Spinal cord (tissue), 10 donors: ENCODE measurements around the gene CA14. TPM values are rescaled to one million over a fixed set of nuclear protein-coding genes. Genes with fewer than 3 reads are reported as not detected.
"Not testable (repeated sequence)": the region's sequence is repeated elsewhere in the genome, so short reads cannot be mapped to it uniquely, and the experiment has no call there.

ENCODE experiments used
- DNase-seq, 6 donors: peaks; one replicate each; pipeline versions ENCODE4 v3.0.0 to v3.0.0-alpha.2; 2013 to 2015; ENCODE audit warnings: low spot score in 6 of 6, low read depth in 4 of 6
- H3K27ac ChIP-seq: one replicate; pipeline ENCODE4 v1.5.1; 2013; ENCODE audit warnings: low read depth, low read length, control low read depth
- H3K27me3 ChIP-seq: one replicate; pipeline ENCODE4 v1.6.1; 2013; ENCODE audit warnings: low read length; ENCODE audit not compliant: control insufficient read depth, insufficient read depth
- H3K36me3 ChIP-seq: one replicate; pipeline ENCODE4 v1.6.1; 2013; ENCODE audit warnings: low read length; ENCODE audit not compliant: control insufficient read depth, insufficient read depth
- H3K4me1 ChIP-seq: one replicate; pipeline ENCODE4 v1.6.1; 2013; ENCODE audit warnings: low read length; ENCODE audit not compliant: control insufficient read depth, insufficient read depth
- H3K4me3 ChIP-seq: one replicate; pipeline ENCODE4 v1.5.1; 2013; ENCODE audit warnings: low read depth, low read length, control low read depth
- H3K9me3 ChIP-seq: one replicate; pipeline ENCODE4 v1.6.1; 2013; ENCODE audit warnings: low read length; ENCODE audit not compliant: control insufficient read depth, insufficient read depth
- WGBS: methylation state at CpG from one replicate; pipeline ENCODE4 v1.1.5; 2013; ENCODE audit warnings: missing lambda C conversion rate; ENCODE audit not compliant: insufficient coverage; 5-methylcytosine and 5-hydroxymethylcytosine counted together
- long read RNA-seq, 4 donors: transcript quantifications; one replicate each; lab custom pipeline, GENCODE V29; 2026
- polyA plus RNA-seq, 2 donors: library from polyadenylated mRNA; unstranded; fragments of 120-200 nt; gene quantifications; one replicate each; pipeline ENCODE4 v1.2.1, GENCODE V29; 2013; ENCODE audit not compliant: insufficient read length in 2 of 2
- total RNA-seq, 2 donors: library from RNA; depleted of rRNA in 1 of 2; stranded (reverse); fragments of 120-200 nt in 1 of 2; fragments of >200 nt in 1 of 2; gene quantifications; one replicate each; pipeline versions ENCODE4 v1.2.3 to v1.2.4, GENCODE V29; 2013 to 2014
- donor health status: healthy.

Gene CA14
- total RNA-seq (10 to 100 TPM; 11.1 to 33.7 TPM), polyA plus RNA-seq (10 to 100 TPM; 41.5 to 55.1 TPM)
- long read RNA-seq, donor 1, partial matches to known transcripts = 79 of 79 reads
- long read RNA-seq, donor 1, other reads (novel, unspliced or antisense) = 0 of 79 reads
- long read RNA-seq, donor 2, partial matches to known transcripts = 22 of 32 reads
- long read RNA-seq, donor 2, other reads (novel, unspliced or antisense) = 10 of 32 reads
- long read RNA-seq, donor 3, partial matches to known transcripts = 0 of 2 reads
- long read RNA-seq, donor 3, other reads (novel, unspliced or antisense) = 0 of 2 reads
- long read RNA-seq, donor 4, partial matches to known transcripts = 78 of 135 reads
- long read RNA-seq, donor 4, other reads (novel, unspliced or antisense) = 56 of 135 reads

DNA sequence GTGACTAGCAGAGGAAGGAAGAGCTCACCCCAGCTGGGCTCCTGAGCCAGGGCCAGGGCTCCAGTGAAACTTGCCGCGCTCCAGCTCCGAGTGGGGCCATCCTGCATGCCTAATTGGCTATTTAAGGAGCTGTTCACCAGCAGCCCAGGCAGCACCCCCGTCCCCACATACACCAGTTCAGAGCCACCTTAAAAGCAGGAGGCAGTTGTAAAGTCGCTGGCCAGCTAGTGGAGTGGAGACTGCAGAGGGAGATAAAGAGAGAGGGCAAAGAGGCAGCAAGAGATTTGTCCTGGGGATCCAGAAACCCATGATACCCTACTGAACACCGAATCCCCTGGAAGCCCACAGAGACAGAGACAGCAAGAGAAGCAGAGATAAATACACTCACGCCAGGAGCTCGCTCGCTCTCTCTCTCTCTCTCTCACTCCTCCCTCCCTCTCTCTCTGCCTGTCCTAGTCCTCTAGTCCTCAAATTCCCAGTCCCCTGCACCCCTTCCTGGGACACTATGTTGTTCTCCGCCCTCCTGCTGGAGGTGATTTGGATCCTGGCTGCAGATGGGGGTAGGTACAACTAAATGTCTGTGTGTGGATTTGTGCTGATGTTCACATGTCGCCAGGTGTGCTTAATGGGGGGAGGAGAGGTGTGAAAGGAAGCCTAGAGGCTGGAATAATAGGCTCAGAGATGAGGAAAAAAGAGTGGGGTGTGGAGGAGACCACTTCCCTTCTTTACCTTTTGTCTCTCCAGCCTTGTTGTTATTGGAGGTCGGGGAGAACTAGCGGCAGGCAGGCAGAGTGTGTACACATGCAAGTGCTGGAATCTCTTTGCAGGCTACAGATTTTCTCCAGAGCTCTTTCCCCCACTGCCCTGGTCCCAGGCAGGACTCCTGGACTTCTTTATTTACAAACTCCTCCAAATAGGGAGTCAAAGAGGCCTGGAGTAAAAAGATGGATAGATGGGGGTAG, at the start of gene CA14:
Gene CA14, plus strand, starts transcription at position 151 of the 962 bp plus-strand sequence. Its CDS starts 355 bp downstream, at position 506.
- peak within 1 kb of the TSS; percentile 54 for H3K4me3 ChIP-seq
- DNase-seq = peak in 3 of 6 donors; percentile 38 to 89 (median 81)
- H3K27ac ChIP-seq = peak within 1 kb of the TSS; percentile 90

DNA sequence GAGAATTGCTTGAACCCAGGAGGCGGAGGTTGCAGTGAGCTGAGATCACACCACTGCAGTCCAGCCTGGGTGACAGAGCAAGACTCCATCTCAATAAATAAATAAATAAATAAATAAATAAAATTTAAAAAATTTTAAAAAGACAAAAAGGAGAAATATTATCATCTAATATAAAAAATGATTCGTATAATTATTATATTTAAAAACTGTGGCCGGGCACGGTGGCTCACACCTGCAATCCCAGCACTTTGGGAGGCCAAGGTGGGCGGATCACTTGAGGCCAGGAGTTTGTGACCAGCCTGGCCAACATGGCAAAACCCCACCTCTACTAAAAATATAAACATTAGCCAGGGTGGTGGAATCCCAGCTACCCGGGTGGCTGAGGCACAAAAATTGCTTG, 49.1 kb upstream of the CA14 start:
- H3K9me3 ChIP-seq = not testable (repeated sequence)

More for the DNA sequence above, at the start of gene CA14:
- peaks cover 4% of the 10 kb centered on the region for H3K36me3 ChIP-seq
- H3K4me1 ChIP-seq = peaks cover 51% of the 10 kb centered on the region
- H3K9me3 ChIP-seq = no peaks in the 10 kb centered on the region
- WGBS = 12% methylated on average over 8 of the region's 13 CpGs
- no peaks in the 10 kb centered on the region for H3K27me3 ChIP-seq

DNA sequence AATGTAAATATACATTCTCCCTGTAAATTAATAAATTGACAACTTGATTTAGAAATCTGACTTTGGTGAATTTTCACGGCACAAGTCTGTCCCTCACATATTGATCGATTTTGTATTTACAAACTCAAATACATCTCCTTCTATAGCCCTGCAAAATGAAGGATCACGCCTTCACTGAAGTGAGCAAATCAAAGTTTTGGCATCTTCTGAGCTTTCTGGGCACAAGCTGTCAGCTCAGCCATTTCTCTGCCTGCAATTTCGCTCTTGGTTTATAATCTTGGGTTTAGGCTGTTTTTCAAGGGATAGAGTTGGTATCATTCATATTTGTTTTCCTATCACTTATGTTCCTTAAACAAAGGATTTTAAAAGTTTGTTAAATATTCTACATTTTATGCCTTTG, 47.5 kb upstream of the CA14 start:
- Histone ChIP-seq H3K4me3 (no peak overlapping the region), H3K36me3 (no peaks in the 10 kb centered on the region), H3K9me3 (no peaks in the 10 kb centered on the region), H3K27ac (no peak overlapping the region), H3K27me3 (no peaks in the 10 kb centered on the region), H3K4me1 (peaks cover 6% of the 10 kb centered on the region)
- DNase-seq = peak in 1 of 6 donors; percentile 1
- WGBS = 100% methylated on average over 2 of the region's 4 CpGs

More for the DNA sequence above, 49.1 kb upstream of the CA14 start:
- not testable (repeated sequence) for H3K27ac ChIP-seq, H3K36me3 ChIP-seq, DNase-seq, H3K4me1 ChIP-seq, H3K4me3 ChIP-seq, H3K27me3 ChIP-seq
- WGBS = no CpG with 5 or more reads among the region's 6 CpGs

DNA sequence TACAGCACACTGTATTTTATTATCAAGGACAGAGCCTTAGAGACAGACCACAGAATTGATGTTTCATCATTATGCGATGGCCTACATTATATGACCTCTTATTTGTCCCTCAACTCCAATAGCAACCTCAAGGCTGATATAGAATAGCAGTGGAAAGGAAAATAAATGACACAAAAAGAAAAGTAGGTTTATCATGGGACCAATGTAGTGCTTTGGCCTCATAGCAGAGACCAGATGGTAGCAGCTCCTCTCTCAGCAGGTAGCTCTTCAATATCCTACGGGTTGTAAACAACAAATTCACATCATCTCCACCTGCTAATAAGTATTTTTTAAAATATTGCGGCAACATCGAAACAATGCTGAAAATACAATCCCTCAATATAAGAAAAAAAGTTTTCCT, 46.9 kb upstream of the CA14 start:
- H3K27me3 ChIP-seq = no peaks in the 10 kb centered on the region
- H3K36me3 ChIP-seq = no peaks in the 10 kb centered on the region
- no peaks in the 10 kb centered on the region for H3K9me3 ChIP-seq
- no peak overlapping the region for H3K4me3 ChIP-seq
- WGBS = no CpG with 5 or more reads among the region's 4 CpGs
- peak in 1 of 6 donors; percentile 78 for DNase-seq
- H3K27ac ChIP-seq = no peak overlapping the region
- H3K4me1 ChIP-seq = peaks cover 6% of the 10 kb centered on the region

DNA sequence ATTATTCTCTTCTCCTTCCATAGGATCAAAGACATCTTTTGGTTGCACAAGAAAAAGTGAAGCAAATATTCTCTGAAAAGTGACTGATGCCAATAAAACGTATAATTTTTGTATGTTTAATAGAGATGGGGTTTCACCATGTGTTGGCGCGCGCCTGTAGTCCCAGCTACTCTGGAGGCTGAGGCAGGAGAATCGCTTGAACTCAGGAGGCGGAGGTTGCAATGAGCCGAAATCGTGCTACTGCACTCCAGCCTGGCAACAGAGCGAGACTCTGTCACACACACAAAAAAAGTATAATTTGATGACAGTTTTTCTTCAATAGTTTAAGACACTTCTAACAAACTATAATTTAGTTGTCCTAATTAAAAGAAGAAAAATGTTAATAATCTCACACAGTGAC, 45.5 kb upstream of the CA14 start:
- WGBS = 97% methylated on average over 6 of the region's 9 CpGs

DNA sequence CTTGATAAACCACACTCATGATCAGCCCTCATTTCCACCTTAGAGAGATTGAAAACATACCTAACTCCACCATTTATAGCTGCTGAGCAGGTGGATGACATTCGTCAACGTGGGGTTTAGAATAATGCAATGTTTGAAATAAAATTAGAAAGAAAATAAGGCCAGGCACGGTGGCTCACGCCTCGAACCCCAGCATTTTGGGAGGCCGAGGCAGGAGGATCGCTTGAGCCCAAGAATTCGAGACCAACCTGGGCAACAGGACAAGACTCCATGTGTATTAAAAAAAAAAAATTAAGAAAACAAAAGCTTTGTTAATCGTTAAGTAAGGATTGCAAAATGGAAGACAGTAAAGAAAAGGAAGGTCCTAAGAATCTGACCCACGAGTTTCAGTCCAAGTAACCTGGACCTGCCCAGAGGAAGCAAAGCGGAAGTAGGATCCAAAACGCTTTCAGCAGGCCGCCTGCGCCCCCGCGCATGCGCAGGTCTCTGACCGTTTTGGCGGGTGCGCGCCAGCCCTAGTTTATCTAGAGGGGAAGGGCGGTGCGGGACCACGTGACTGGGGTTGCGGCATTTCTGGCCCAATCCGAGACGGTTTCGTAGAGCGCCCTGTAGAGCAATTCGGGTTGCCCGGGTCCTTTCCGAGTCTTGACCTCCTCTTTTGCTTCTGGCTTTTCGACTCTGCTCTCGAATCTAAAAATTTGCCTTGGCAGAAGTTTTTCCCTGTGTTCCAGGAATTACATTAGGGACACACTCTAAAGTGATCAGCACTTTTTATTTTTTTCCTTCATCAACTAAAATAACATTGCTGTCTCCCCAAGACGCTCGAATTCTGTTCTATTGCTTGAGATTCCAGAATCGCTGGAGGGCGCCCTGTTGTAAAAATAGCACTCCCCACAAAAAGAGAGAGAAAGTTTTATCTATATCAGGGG, 44.1 kb upstream of the CA14 start:
- peak overlapping the region; percentile 84 for H3K27ac ChIP-seq
- DNase-seq = peak; percentile 83 to 99 (median 90)
- H3K9me3 ChIP-seq = no peaks in the 10 kb centered on the region
- peak overlapping the region; percentile 70 for H3K4me3 ChIP-seq
- peaks cover 6% of the 10 kb centered on the region for H3K4me1 ChIP-seq
- WGBS = 13% methylated on average over 31 of the region's 38 CpGs
- no peaks in the 10 kb centered on the region for H3K27me3 ChIP-seq
- H3K36me3 ChIP-seq = no peaks in the 10 kb centered on the region

More for the DNA sequence above, 45.5 kb upstream of the CA14 start:
- Histone ChIP-seq H3K9me3 (no peaks in the 10 kb centered on the region), H3K4me1 (peaks cover 6% of the 10 kb centered on the region), H3K4me3 (no peak overlapping the region), H3K36me3 (no peaks in the 10 kb centered on the region), H3K27ac (no peak overlapping the region), H3K27me3 (no peaks in the 10 kb centered on the region)
- DNase-seq = no peak

DNA sequence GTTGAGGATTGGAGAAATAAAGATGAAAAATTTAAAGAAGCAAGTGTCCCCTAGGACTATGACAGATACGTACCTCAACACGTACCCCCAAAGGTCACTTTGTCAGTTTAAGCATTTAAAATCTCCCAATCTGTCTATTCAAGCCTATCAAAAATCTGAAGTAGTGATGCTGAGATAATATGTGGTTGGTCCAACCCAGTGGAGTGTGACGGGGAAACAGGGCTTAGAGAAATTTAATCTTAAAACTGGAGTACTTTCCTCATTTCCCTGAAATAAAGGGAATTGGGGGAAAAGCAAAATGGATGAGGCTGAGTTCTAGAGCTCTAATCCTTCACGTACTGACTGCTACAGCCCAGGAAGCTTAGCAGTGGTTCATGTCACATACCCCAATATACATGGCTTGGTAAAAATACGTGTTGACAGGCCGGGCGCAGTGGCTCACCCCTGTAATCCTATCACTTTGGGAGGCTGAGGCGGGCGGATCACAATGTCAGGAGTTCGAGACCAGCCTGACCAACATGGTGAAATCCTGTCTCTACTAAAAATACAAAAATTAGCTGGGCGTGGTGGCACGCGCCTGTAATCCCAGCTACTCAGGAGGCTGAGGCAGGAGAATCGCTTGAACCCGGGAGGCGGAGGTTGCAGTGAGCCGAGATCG, 43.3 kb upstream of the CA14 start:
- not testable (repeated sequence) for H3K36me3 ChIP-seq, DNase-seq, H3K27me3 ChIP-seq, H3K4me1 ChIP-seq, H3K9me3 ChIP-seq
- Histone ChIP-seq H3K4me3 (peak overlapping the region; percentile 70), H3K27ac (peak overlapping the region; percentile 84)
- WGBS = 73% methylated on average over 4 of the region's 18 CpGs

DNA sequence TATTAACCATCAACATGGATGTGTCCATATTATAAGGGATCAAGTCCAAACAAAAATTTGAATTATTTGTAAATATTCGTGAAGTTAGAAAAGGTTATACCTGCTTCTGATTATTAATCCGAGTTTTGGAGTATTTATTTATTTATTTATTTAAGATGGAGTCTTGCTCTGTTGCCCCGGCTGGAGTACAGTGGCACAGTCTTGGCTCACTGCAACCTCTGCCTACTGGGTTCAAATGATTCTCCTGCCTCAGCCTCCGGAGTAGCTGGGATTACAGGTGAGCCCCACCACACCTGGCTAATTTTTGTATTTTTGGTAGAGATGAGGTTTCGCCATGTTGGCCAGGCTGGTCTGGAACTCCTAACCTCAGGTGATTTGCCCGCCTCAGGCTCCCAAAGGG, 41.7 kb upstream of the CA14 start:
- H3K9me3 ChIP-seq, H3K27me3 ChIP-seq, H3K27ac ChIP-seq, H3K36me3 ChIP-seq, H3K4me1 ChIP-seq, H3K4me3 ChIP-seq, DNase-seq: not testable (repeated sequence)
- 100% methylated on average over 1 of the region's 6 CpGs for WGBS
